Neural cell (in vitro differentiated cells): ENCODE results near the gene XRCC6. TPM values are rescaled to one million over a fixed set of nuclear protein-coding genes. Genes with fewer than 3 reads are reported as not detected.

ENCODE experiments used
- H2AFZ ChIP-seq: fragments of 200-600, 300-800 bp; sonication (generic), shearing (Covaris generic); 2 replicates; pipeline ENCODE4 v1.6.0; 2014; ENCODE audit warnings: low read depth, mild to moderate bottlenecking, antibody characterized with exemption, low read length, moderate library complexity
- H3F3A ChIP-seq: fragments of 200-600 bp; shearing (Covaris generic); 2 replicates; pipeline ENCODE4 v1.6.1; 2016; ENCODE audit warnings: mild to moderate bottlenecking, moderate library complexity, mixed read lengths, antibody characterized with exemption, low read length; ENCODE audit not compliant: insufficient read depth, poor library complexity, severe bottlenecking
- H3K27ac ChIP-seq: fragments of 200-600, 300-800 bp; sonication (generic), shearing (Covaris generic); 2 replicates; pipeline ENCODE4 v1.5.1; 2014; ENCODE audit warnings: mild to moderate bottlenecking, low read length, moderate library complexity
- H3K27me3 ChIP-seq: fragments of 300-800, 200-600 bp; sonication (generic), shearing (Covaris generic); 2 replicates; pipeline ENCODE4 v1.6.0; 2014; ENCODE audit warnings: mild to moderate bottlenecking, low read depth, low read length, moderate library complexity; ENCODE audit not compliant: insufficient read depth
- H3K36me3 ChIP-seq: fragments of 300-800, 200-600 bp; sonication (generic), shearing (Covaris generic); 2 replicates; pipeline ENCODE4 v1.5.1; 2014; ENCODE audit warnings: mild to moderate bottlenecking, antibody characterized with exemption, low read length, moderate library complexity; ENCODE audit not compliant: insufficient read depth
- H3K4me2 ChIP-seq: fragments of 300-800, 200-600 bp; sonication (generic), shearing (Covaris generic); 2 replicates; pipeline ENCODE4 v1.6.0; 2014; ENCODE audit warnings: mild to moderate bottlenecking, low read length
- H3K4me3 ChIP-seq: fragments of 300-800, 200-600 bp; sonication (generic), shearing (Covaris generic); 2 replicates; pipeline ENCODE4 v1.5.1; 2014; ENCODE audit warnings: mild to moderate bottlenecking, low read length, moderate library complexity
- H3K79me2 ChIP-seq: fragments of 200-600 bp; shearing (Covaris generic); replicated peaks from 2 replicates; pipeline ENCODE4 v1.6.0; 2014; ENCODE audit warnings: mild to moderate bottlenecking, low read length, moderate library complexity; ENCODE audit not compliant: insufficient read depth
- H3K9ac ChIP-seq: fragments of 300-800, 200-600 bp; sonication (generic), shearing (Covaris generic); 2 replicates; pipeline ENCODE4 v1.6.1; 2016; ENCODE audit warnings: mild to moderate bottlenecking, low read length, mixed read lengths
- H3K9me2 ChIP-seq: fragments of 200-600 bp; shearing (Covaris generic); 2 replicates; pipeline ENCODE4 v1.6.1; 2016; ENCODE audit warnings: mild to moderate bottlenecking, low read length, mixed read lengths; ENCODE audit not compliant: insufficient read depth
- H3K9me3 ChIP-seq: fragments of 200-600, 300-800 bp; sonication (generic), shearing (Covaris generic); 2 replicates; pipeline ENCODE4 v1.6.1; 2016; ENCODE audit warnings: mild to moderate bottlenecking, mixed run types, low read length, moderate library complexity, mixed read lengths
- H4K20me1 ChIP-seq: fragments of 200-600 bp; shearing (Covaris generic); 2 replicates; pipeline ENCODE4 v1.6.1; 2016; ENCODE audit warnings: mild to moderate bottlenecking, mixed run types; ENCODE audit not compliant: insufficient read depth
- EP300 ChIP-seq: fragments of 450-650 bp; conservative IDR thresholded peaks from 2 replicates; pipeline ENCODE4 v1.6.1; 2014; ENCODE audit warnings: antibody characterized with exemption, mild to moderate bottlenecking, moderate library complexity; ENCODE audit not compliant: poor library complexity, severe bottlenecking
- EZH2 ChIP-seq: fragments of 200-600, 300-800 bp; shearing (Covaris generic), sonication (generic); IDR thresholded peaks from 2 replicates; pipeline ENCODE4 v1.6.1; 2014; ENCODE audit warnings: antibody characterized with exemption, low read length, borderline replicate concordance, mild to moderate bottlenecking; ENCODE audit not compliant: insufficient read depth, poor library complexity, severe bottlenecking
- MXI1 ChIP-seq: fragments of 450-650 bp; conservative IDR thresholded peaks from 2 replicates; pipeline ENCODE4 v1.6.1; 2014; ENCODE audit warnings: antibody characterized with exemption, mild to moderate bottlenecking; ENCODE audit not compliant: poor library complexity, severe bottlenecking
- POLR2AphosphoS5 ChIP-seq: IDR thresholded peaks from 2 replicates; pipeline ENCODE4 v1.6.1; 2012
- RAD21 ChIP-seq: fragments of 450-650 bp; conservative IDR thresholded peaks from 2 replicates; pipeline ENCODE4 v1.6.1; 2014; ENCODE audit warnings: antibody characterized with exemption, mild to moderate bottlenecking, moderate library complexity
- SMC3 ChIP-seq: fragments of 450-650 bp; conservative IDR thresholded peaks from 2 replicates; pipeline ENCODE4 v1.6.1; 2014; ENCODE audit warnings: antibody characterized with exemption, mild to moderate bottlenecking, moderate library complexity; ENCODE audit not compliant: poor library complexity
- TAF1 ChIP-seq: IDR thresholded peaks from 2 replicates; pipeline ENCODE4 v1.6.1; 2012; ENCODE audit warnings: low read depth
- polyA plus RNA-seq: library from polyadenylated mRNA; depleted of rRNA; stranded (reverse); fragments of >200 nt; gene quantifications from 2 replicates; pipeline ENCODE4 v1.2.3, GENCODE V29; 2014
- TF ChIP-seq, protein P1 (sequence below): IDR thresholded peaks from 2 replicates; pipeline ENCODE4 v1.6.1; 2012; ENCODE audit warnings: borderline replicate concordance
- TF ChIP-seq, protein P2 (sequence below): fragments of 450-650 bp; IDR thresholded peaks from 2 replicates; pipeline ENCODE4 v1.5.1; 2014; ENCODE audit warnings: antibody characterized with exemption, mild to moderate bottlenecking, moderate library complexity; ENCODE audit not compliant: poor library complexity, severe bottlenecking

Gene XRCC6
- polyA plus RNA-seq, 1 donor from 2014 or later = 398 TPM

- no peaks in the 10 kb centered on the region for H3K9me3 ChIP-seq
- H3K36me3 ChIP-seq = no peaks in the 10 kb centered on the region
- H3K79me2 ChIP-seq = no peaks in the 10 kb centered on the region
- H3K9ac ChIP-seq = no peak overlapping the region
- no peak overlapping the region for H3K4me3 ChIP-seq
- H3K27ac ChIP-seq = no peak overlapping the region
- TF ChIP-seq SMC3 = no peak
- TF ChIP-seq EP300 = no peak
- TF ChIP-seq, protein P1, sequence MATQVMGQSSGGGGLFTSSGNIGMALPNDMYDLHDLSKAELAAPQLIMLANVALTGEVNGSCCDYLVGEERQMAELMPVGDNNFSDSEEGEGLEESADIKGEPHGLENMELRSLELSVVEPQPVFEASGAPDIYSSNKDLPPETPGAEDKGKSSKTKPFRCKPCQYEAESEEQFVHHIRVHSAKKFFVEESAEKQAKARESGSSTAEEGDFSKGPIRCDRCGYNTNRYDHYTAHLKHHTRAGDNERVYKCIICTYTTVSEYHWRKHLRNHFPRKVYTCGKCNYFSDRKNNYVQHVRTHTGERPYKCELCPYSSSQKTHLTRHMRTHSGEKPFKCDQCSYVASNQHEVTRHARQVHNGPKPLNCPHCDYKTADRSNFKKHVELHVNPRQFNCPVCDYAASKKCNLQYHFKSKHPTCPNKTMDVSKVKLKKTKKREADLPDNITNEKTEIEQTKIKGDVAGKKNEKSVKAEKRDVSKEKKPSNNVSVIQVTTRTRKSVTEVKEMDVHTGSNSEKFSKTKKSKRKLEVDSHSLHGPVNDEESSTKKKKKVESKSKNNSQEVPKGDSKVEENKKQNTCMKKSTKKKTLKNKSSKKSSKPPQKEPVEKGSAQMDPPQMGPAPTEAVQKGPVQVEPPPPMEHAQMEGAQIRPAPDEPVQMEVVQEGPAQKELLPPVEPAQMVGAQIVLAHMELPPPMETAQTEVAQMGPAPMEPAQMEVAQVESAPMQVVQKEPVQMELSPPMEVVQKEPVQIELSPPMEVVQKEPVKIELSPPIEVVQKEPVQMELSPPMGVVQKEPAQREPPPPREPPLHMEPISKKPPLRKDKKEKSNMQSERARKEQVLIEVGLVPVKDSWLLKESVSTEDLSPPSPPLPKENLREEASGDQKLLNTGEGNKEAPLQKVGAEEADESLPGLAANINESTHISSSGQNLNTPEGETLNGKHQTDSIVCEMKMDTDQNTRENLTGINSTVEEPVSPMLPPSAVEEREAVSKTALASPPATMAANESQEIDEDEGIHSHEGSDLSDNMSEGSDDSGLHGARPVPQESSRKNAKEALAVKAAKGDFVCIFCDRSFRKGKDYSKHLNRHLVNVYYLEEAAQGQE = no peak
- no peaks in the 10 kb centered on the region for H3K9me2 ChIP-seq
- no peaks in the 10 kb centered on the region for H3F3A ChIP-seq
- H4K20me1 ChIP-seq = no peaks in the 10 kb centered on the region
- H3K4me2 ChIP-seq = no peak overlapping the region
- no peaks in the 10 kb centered on the region for H3K27me3 ChIP-seq
- no peak overlapping the region for H2AFZ ChIP-seq
Measured at GRCh38 chr22:41582694-41583093, 38.4 kb upstream of the XRCC6 start.

DNA sequence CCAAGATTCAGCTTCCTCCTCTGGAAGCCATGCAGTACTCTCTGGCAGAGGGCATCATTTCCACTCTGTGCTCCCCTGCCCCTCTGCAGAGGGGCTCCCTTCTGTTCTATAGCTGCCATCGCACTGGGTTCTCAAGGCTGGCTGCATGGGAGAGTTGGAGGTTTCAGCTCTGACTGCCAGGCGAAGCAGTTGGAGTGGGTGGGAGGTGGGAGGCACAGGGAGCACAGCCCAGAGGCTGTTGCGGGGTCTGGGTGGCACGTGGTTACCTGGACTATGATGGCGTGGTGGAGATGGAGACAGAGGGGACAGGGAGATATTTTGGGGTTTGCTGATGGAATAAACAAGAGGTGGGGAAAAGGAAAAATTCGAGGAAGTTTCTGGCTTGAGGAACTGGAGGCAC, 36.2 kb upstream of the XRCC6 start:
- Histone ChIP-seq H3K79me2 (peaks cover 5% of the 10 kb centered on the region), H4K20me1 (no peaks in the 10 kb centered on the region), H2AFZ (no peak overlapping the region), H3K9ac (no peak overlapping the region), H3K36me3 (no peaks in the 10 kb centered on the region), H3F3A (no peaks in the 10 kb centered on the region), H3K27me3 (no peaks in the 10 kb centered on the region), H3K9me2 (no peaks in the 10 kb centered on the region), H3K27ac (no peak overlapping the region), H3K4me3 (no peak overlapping the region), H3K9me3 (no peaks in the 10 kb centered on the region), H3K4me2 (no peak overlapping the region)
- TF ChIP-seq TAF1 = no peak
- TF ChIP-seq EZH2 = no peak
- TF ChIP-seq SMC3 = no peak
- no peak for TF ChIP-seq MXI1
- TF ChIP-seq RAD21 = no peak
- TF ChIP-seq, protein P2, sequence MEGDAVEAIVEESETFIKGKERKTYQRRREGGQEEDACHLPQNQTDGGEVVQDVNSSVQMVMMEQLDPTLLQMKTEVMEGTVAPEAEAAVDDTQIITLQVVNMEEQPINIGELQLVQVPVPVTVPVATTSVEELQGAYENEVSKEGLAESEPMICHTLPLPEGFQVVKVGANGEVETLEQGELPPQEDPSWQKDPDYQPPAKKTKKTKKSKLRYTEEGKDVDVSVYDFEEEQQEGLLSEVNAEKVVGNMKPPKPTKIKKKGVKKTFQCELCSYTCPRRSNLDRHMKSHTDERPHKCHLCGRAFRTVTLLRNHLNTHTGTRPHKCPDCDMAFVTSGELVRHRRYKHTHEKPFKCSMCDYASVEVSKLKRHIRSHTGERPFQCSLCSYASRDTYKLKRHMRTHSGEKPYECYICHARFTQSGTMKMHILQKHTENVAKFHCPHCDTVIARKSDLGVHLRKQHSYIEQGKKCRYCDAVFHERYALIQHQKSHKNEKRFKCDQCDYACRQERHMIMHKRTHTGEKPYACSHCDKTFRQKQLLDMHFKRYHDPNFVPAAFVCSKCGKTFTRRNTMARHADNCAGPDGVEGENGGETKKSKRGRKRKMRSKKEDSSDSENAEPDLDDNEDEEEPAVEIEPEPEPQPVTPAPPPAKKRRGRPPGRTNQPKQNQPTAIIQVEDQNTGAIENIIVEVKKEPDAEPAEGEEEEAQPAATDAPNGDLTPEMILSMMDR = no peak
- TF ChIP-seq POLR2AphosphoS5 = no peak
- TF ChIP-seq, protein P1 = no peak
- no peak for TF ChIP-seq EP300
